Astrocyte (in vitro differentiated cells and primary cell): ENCODE data around the gene BEST1.

Source experiments
- CTCF ChIP-seq: IDR thresholded peaks from 2 replicates; pipeline ENCODE4 v1.5.1; 2011; ENCODE audit warnings: low read depth, mild to moderate bottlenecking, inconsistent platforms, low read length, moderate library complexity; ENCODE audit not compliant: insufficient read depth
- EZH2 ChIP-seq: IDR thresholded peaks from 2 replicates; pipeline ENCODE4 v1.6.1; 2012; ENCODE audit warnings: mild to moderate bottlenecking, low read length, inconsistent platforms; ENCODE audit not compliant: insufficient read depth

GRCh38 chr11:61914471-61915171 is 35.5 kb upstream of the BEST1 start:
- no peak for TF ChIP-seq CTCF
- TF ChIP-seq EZH2, result no peak
